ENCODE results near the gene LMBRD1. TPM values are rescaled to one million over a fixed set of nuclear protein-coding genes. Genes with fewer than 3 reads are reported as not detected.
A peak's percentile ranks its signal among the peaks of the same experiment; 100 is the strongest.

The LMBRD1 gene
- total RNA-seq, 2 donors from 2014 or later = 56.9 to 85.1 TPM

DNA sequence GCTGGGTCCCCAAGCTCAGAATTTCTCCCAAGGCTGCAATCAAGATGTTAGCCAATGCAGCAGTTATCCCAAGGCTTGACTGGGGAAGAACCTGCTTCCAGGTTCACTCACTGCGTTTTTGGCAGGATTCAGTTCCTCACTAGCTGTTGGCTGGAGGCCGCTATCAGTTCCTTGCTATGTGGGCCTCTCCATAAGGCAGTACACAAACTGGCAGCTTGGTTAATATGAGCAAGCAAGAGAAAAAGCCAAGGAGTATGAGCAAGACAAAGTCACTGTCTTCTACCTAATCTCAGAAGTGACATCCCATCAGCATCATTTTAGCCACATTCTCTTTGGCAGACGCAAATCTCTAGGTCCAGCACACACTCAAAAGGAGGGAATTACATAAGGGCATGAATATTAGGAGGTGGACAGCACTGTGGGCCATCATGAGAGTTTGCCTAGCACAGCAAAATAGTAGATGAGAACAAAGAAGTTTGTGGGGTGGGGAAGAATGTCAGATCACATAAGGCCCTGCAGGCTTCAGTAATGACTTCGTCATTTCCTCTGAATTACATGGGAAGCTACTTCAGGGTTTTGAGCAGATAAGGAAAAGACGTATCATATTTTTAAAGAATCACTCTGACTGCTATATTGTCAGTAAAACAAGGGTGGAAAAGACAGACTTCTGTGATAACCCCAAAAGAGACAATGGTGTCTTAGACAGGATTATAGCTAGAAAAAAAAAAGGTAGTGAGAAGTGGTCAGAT lies 25.5 kb downstream of the LMBRD1 start:
- DNase-seq (no peak), ATAC-seq (no peak)
- intact Hi-C loops (cut with DNase I, micrococcal nuclease) = no loop called here

DNA sequence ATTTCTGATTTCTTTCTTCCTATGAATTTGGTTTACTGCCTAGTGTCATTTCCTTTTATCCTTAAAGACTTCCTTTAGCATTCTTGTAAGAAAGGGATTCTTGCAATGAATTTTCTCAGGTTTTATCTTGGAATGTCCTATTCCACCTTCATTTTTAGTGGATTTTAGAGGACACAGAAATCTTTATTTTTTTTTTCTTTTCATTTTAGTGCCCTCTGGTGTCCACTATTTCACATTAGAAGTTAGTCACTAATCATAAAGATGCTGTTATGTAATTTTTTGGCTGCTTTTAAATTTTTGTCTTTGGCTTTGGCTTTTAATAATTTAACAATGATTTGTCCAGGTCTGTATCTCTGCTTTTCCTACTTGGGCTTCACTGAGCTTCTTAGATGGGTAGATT lies 28.1 kb downstream of the LMBRD1 start:
- ATAC-seq (no peak), DNase-seq (no peak)
- intact Hi-C loops (cut with DNase I, micrococcal nuclease) = no loop called here

DNA sequence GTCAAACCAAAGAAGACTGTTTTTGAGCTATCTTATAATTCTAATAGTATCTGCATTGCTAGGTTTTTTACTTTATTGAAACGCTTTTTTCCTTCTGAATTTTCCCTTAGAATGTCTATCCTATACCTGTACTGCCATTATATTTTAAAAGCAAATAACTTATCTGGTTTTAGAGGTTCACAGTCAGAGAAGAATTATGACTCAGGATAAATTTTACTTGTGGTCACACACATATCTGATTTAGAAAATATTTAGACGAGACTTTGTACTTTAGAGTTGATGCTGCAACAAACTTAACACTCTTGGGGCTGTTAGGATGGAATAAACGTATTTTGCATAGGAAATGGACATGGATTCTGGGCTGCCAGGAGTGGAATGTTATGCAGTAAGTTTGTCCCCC lies 33.0 kb downstream of the LMBRD1 start:
- intact Hi-C loops (cut with DNase I, micrococcal nuclease) = no loop called here
- DNase-seq (no peak), ATAC-seq (no peak)

DNA sequence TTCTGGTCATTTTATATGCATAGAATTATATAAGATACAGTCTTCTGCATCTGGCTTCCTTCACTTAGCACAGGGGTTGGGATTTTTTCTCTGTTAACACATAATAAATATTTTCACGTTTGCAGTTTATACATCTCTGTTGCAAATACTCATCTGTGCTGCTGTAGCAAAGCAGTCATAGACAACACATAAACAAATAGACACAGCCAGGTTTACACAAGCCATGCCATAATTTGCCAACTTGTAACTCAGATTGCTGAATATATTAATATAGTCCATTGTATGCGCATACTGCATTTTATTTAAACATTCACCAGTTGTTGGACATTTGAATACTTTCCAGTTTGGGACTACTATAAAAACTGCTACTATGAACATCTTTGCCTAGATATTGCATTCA lies 35.0 kb downstream of the LMBRD1 start:
- intact Hi-C loops (cut with DNase I, micrococcal nuclease) = no loop called here
- DNase-seq = no peak
- ATAC-seq = no peak

DNA sequence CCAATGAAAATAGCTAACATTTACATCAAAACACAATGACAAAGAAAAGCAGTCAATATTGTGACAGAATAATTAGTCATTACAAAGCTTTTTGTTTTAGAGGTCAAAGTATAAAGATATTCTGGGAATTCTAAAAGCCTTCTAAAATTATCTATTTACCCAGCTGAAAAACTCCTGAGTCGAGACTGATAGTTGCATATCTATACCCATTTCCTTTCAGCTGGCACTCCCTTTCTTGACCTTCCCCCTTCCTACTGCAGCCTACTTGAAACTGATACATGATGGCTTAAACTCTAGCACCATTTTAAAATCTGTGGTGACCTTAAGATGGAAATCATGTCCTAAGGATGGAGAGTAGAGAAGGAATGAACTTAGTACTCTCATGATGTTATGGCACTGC lies 38.6 kb downstream of the LMBRD1 start:
- DNase-seq = no peak
- no peak for ATAC-seq
- intact Hi-C loops (cut with DNase I, micrococcal nuclease) = no loop called here

DNA sequence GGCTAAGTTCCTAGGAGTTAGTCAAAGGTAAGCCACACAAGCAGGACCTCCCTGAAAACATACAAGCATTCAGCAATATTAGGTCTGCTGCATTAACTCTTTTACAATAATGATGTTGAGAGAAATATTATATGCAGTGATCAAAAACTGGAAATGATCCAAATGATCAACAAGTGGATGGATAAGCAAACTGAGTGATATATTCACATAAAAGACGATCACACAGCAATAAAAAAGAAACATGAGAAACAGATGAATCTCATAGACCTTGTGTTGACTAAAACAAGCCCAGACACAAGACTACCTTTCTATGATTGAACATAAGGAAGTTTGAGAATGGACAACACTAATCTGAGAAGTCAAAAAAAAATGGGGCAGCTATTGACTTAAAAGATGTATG lies 39.9 kb downstream of the LMBRD1 start:
- intact Hi-C loops (cut with DNase I, micrococcal nuclease) = no loop called here
- no peak for DNase-seq
- ATAC-seq = peak; percentile 40

DNA sequence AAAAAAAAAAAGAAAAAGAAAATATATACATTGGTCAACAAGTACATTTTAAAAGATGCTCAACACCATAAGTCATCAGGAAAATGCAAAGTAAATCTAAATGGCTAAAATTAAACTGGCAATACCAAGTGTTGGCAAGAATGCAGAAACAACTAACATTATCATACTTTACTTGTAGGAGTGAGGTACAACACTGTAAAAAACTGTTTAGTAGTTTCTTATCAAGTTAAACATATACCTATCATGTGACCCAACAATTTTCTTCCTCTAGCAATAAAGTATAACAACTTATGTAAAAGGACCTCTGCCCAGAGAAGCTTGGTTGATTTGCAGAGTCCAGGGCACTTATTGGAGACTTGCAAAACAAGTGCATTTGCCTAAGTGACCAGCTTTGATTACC lies 40.4 kb downstream of the LMBRD1 start:
- intact Hi-C loops (cut with DNase I, micrococcal nuclease) = no loop called here
- ATAC-seq (peak; percentile 85), DNase-seq (no peak)

DNA sequence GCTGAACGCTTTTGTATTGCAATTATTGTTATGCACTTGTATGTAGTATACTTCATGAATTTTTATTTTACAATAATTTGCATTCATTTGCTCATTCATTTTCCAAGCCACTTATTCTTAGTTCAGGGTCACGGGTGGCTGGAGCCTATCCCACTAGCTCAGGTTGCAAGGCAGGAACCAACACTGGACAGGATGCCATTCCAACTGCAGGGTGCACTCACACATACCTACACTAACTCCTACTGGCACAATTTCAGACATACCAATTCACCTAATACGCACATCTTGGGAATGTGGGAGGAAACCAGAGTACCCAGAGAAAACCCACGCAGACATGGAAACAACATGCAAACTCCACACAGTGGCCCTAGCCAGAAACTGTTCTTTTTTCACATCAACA lies 61.8 kb downstream of the LMBRD1 start:
- DNase-seq (no peak), ATAC-seq (no peak)
- intact Hi-C loops (cut with DNase I, micrococcal nuclease) = no loop called here

DNA sequence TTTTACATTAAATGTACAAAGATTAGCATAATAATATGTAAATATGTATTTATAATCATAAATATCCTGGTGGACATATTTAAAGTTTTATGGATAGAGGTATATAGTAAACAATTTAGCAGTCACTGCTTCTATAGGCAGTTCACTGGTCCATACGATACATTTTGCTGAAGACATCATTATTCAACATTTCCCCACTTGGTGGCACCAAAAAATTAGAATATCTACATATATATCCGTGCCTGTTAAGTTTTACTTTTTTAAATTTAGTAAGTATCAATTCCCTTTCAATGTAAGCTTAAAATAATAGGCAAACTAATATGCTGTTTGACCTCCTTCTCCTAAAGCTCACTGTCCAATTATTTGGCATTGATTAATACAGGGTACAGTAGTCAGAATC lies 64.2 kb downstream of the LMBRD1 start:
- peak; percentile 42 for ATAC-seq
- DNase-seq = no peak
- intact Hi-C loops (cut with DNase I, micrococcal nuclease) = no loop called here

DNA sequence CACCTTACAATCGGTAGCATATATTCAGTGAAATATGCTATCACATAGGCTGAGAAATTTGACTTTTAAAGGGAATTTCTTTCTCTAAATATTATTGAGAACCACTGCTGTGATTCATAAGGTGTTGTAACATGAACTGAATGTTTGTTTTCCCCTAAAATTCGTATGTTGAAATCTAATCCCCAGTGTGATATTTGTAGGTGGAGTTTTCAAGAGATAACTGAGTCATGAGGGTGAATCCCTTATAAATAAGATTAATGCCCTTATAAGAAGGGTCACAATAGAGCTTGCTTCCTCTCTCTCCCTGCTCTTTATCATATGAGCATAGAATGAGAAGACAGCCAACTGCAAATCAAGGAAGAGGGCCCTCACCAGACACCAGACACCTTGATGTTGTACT lies 64.8 kb downstream of the LMBRD1 start:
- ATAC-seq (no peak), DNase-seq (no peak)
- intact Hi-C loops (cut with DNase I, micrococcal nuclease) = no loop called here

DNA sequence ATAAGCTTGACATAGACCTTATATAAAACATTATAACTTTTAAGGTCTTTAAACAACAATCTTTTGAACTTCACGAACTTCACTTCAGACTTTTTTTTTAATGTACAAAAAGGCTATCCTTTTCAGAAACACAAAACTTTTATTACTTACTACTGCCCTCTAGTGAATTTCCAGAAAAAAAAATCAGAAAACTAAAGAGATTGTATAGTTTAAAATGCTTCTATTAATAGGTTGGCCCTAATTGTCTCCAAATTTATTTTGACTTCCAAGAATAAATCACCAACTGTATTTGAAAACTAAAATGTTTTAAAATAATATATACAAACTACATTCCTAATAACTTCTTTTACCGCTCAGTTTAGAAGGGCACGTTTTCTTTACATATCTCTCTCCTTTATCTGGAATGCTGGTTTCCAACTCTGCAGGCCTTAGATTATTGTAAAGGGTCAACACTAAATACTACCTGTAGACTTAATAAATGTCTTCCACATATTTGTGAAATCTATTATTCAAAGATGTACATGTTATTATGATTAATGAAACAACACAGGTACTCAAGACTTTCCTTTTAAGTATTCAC lies 66.8 kb downstream of the LMBRD1 start:
- intact Hi-C loops (cut with DNase I, micrococcal nuclease) = no loop called here
- ATAC-seq = no peak
- DNase-seq = no peak

DNA sequence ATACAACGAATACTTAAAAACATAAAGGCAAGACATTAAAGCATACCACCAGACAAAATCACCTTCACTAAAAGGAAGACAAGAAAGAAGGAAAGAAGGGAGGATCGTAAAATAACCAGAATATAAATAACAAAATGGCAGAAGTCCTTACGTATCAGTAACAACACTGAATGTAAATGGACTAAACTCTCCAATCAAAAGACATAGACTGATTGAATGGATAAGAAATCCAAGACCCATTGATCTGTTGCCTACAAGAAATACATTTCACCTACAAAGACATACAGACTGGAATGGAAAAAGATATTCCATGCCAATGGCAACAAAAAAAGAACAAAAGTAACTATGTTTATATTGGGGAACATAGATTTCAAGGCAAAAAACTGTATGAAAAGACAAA lies 74.1 kb downstream of the LMBRD1 start:
- DNase-seq (no peak), ATAC-seq (no peak)
- intact Hi-C loops (cut with DNase I, micrococcal nuclease) = no loop called here

DNA sequence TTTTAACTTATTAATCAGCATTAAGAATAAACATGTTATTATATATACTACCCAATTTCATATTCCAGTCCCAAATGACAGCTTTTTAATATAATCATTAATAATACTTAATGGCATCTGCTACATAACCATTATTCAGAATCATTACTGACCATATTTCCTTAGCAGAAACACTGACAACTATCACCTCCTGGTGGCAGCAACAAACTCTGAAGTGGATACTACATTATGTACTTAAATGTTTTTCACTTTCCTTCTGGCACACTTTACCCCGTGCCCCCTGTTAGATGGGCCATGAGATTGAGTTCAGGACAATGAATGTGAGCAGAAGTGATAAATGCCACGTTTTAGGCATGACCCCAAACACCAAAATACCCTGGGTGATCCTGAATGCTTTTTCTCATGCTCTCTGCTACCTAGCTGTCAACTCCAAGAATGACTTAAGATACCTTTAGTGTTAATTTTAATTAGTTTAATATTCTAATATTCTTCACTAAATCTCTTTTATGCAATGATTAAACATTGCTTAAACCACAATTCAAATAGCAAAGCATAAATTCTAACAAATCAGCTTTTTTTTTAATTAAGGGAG lies 77.1 kb downstream of the LMBRD1 start:
- ATAC-seq (peak; percentile 55), DNase-seq (no peak)
- intact Hi-C loops (cut with DNase I, micrococcal nuclease) = no loop called here

DNA sequence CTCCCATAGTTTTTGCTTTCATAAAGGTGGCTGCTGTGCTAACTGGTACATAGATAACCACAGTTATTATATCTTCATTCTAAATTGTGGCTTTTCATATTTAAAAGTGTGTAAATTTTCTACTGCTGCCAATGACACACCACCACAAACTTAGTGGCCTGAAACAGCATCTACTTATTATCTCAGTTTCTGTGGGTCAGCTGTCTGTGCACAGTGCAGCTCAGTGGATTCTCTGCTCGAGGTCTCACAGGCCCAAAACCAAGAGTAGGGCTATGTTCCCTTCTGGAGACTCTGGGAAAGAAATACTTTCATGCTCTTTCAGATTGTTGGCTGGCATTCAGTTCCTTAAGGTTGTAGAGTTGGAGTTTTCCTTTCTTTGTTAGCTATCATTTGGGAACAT lies 90.1 kb downstream of the LMBRD1 start:
- DNase-seq (no peak), ATAC-seq (no peak)
- intact Hi-C loops (cut with DNase I, micrococcal nuclease) = no loop called here

DNA sequence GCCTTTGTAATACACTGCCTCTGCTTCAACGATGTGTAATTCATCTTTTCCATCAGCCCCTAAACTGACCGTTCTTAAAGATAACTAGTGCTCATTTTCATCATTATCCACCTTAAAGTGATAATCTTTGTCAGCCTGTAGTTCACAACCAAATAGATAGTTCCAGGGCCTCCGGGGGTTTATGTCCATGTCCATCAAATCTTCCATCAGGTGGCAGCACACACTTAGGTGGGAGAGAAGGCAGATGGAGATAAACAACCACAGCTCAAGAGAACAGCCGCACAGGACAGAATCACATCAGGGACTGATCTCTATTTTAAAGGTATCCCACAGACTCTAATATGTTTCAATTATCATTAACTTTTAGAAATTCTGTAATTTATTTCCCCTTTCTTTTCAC lies 90.9 kb downstream of the LMBRD1 start:
- intact Hi-C loops (cut with DNase I, micrococcal nuclease) = no loop called here
- DNase-seq = no peak
- no peak for ATAC-seq

DNA sequence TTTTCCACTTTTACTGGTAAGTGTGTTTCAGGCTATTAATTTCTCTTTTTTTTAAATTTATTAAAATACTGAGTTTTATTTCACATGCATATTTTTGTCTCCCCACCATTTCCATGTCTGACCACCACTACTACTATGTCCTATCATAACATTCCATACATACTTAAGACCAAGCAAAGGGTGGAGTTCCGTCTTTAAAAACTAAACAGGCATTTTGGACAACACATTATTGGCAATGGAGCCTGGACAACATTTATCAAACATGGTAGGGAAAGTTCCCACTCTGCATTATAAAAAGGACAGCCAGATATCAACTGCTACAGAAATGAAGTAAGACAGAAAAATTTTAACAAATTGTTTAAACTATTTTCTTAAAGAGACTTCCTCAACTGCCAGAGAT lies 91.9 kb downstream of the LMBRD1 start:
- DNase-seq (no peak), ATAC-seq (no peak)
- intact Hi-C loops (cut with DNase I, micrococcal nuclease) = no loop called here

DNA sequence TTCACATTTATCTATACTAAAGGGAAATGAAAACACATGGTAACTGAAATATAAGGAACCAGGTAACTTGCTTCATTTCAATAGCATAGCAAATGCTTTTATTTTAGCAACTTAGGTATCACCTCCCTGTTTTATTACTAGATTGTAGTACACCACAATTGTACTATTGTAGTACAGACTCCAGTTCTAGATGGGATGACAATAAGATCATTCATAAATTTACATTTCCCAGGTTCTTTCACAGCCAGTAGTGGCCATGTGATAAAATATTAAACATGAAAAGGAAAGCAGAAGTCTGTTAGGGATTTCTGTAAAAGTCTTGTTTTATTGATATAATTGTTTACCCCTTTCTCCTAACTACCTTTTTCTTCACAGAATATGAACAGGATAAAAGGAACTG lies 97.2 kb downstream of the LMBRD1 start:
- ATAC-seq = peak; percentile 98
- intact Hi-C loops (cut with DNase I, micrococcal nuclease) = no loop called here
- DNase-seq = no peak

DNA sequence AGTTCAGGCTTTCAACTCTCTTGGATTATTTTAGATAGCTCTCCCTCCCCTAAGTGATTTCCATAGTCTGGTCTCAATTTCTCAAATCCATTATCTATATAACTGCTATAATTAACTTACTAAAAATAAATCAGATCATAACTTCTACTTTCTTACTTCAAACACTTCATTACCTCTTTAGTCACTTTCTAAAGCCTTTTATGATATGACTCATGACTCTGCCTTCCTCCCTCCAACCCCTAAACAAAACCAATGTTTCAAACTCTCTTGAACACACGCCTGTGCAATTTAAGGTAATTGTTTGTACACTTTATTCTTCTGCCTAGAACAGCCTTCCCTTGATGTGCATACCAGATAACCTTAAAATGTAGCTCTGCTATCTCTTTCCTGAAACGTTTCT lies 100.5 kb downstream of the LMBRD1 start:
- DNase-seq = no peak
- intact Hi-C loops (cut with DNase I, micrococcal nuclease) = no loop called here
- no peak for ATAC-seq

DNA sequence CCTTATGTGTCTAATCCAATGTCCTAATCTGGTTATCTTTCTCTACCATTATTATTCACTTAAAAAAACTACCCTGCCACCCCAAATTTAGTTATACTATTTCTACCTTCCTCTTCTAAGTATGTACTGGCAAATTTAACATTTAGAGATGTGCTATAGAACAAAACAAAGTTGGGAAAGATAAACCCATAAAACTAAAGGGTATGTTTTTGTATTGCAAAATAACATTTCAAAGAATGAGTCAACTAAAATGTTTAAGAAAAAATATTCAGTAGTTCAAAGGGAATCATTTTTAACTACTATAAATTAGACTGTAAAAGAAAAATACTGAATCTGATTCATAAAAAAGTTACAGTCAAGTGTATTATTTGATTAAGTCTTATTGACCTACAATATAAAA lies 103.0 kb downstream of the LMBRD1 start:
- intact Hi-C loops (cut with DNase I, micrococcal nuclease) = no loop called here
- no peak for ATAC-seq

DNA sequence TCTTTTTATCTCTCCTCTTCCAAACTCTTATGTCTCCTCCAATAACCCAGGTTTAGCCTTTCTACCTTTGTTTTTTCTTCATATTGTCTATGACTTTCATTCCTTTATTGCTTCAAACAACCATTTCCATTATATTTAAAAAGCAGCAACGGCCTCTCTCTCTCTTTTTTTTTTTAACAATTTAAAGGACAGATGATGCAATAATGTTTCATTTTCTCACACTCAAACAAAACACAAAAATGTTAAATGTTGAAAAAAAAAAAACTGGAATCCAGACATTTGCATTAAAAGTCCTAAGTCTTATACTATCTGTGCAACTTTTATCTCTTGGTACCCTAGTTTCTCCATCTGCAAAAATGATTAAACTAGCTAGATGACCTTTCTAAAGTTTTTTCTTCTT lies 105.8 kb downstream of the LMBRD1 start:
- DNase-seq = no peak
- no peak for ATAC-seq
- intact Hi-C loops (cut with DNase I, micrococcal nuclease) = no loop called here

More for the DNA sequence above, 103.0 kb downstream of the LMBRD1 start:
- no peak for DNase-seq

DNA sequence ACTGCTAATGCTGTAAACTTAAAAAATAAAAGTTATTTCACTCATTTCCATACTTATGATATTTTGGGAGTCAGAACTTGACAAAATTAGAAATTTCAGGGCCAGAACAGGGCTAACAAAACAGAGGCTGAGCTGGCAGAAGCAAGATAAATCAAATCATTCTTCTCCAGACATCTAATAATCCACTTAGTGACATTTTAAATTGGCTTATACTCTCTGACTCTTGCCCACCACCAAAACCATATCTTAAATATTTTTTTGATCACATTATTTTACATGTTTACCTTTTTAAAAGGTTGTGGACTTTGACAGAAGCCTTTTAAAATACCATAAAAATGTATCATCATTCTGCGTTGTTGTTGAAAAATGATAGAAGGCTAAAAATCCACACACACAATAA lies 116.5 kb downstream of the LMBRD1 start:
- DNase-seq = no peak
- intact Hi-C loops (cut with DNase I, micrococcal nuclease) = no loop called here
- ATAC-seq = no peak
